ENCODE results near the gene DDC. TPM values are rescaled to one million over a fixed set of nuclear protein-coding genes. Genes with fewer than 3 reads are reported as not detected.
A peak's percentile ranks its signal among the peaks of the same experiment; 100 is the strongest.

The DDC gene
- total RNA-seq, 2 donors from 2014 or later = 6.6 to 17.1 TPM

DNA sequence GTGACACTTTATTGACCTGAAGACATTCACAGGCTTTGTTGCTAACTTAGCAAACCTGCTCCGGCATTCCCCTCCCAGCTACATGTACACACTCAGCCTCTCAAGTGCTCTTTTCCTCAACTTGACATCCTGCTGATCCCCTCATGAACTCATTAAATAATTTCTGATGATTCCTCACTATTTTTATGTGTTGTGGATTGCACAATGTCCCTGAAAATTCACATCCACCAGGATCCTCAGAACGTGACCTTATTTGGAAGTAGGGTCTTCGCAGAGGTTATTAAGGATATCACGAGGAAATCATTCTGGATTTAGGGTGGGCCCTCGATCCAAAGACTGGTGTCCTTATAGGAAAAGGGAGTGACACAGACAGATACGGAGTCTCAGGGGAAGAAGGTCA is 142.3 kb downstream of the DDC start:
- no peak overlapping the region for H3K4me3 ChIP-seq
- TF ChIP-seq POLR2A (IDR thresholded peaks at IDR 0.05) = no peak
- TF ChIP-seq, protein P1, sequence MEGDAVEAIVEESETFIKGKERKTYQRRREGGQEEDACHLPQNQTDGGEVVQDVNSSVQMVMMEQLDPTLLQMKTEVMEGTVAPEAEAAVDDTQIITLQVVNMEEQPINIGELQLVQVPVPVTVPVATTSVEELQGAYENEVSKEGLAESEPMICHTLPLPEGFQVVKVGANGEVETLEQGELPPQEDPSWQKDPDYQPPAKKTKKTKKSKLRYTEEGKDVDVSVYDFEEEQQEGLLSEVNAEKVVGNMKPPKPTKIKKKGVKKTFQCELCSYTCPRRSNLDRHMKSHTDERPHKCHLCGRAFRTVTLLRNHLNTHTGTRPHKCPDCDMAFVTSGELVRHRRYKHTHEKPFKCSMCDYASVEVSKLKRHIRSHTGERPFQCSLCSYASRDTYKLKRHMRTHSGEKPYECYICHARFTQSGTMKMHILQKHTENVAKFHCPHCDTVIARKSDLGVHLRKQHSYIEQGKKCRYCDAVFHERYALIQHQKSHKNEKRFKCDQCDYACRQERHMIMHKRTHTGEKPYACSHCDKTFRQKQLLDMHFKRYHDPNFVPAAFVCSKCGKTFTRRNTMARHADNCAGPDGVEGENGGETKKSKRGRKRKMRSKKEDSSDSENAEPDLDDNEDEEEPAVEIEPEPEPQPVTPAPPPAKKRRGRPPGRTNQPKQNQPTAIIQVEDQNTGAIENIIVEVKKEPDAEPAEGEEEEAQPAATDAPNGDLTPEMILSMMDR (IDR thresholded peaks at IDR 0.05) = no peak
- 63 to 79% methylated on average over 6 of the region's 6 CpGs for WGBS, 2 donors
- ATAC-seq = no peak
- H3K9me3 ChIP-seq = no peaks in the 10 kb centered on the region
- H3K36me3 ChIP-seq (replicated peaks in 1 of 2; ENCODE audit: insufficient read depth in 1 of 2, low read depth in 2 of 2) = no peaks in the 10 kb centered on the region
- intact Hi-C loops (cut with DNase I) = no loop called here
- H3K27ac ChIP-seq = no peak overlapping the region
- H3K27me3 ChIP-seq = no peaks in the 10 kb centered on the region
- H3K4me1 ChIP-seq = no peaks in the 10 kb centered on the region
- DNase-seq = no peak

DNA sequence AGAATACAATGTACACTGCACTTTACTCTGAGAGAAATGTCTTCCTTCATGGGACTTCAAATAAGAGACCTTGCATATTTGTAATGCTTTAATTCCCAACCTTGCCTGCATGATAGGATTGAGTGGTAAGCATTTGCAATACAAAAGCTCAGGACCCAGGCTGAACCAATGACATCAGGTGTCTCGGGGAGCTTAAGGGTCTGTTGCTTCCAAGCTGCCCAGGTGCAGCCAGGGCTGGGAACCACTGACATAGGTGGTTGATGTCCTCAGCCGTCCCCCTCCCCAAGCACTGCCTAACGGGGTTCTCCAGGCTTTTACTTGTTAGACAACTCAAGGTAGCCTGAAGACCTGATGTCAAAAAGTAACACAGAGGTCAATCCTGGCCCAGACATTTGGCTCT is 144.2 kb downstream of the DDC start:
- no peaks in the 10 kb centered on the region for H3K9me3 ChIP-seq
- H3K4me1 ChIP-seq = no peaks in the 10 kb centered on the region
- TF ChIP-seq POLR2A (IDR thresholded peaks at IDR 0.05) = no peak
- TF ChIP-seq, protein P1 (IDR thresholded peaks at IDR 0.05) = no peak
- DNase-seq (no peak), ATAC-seq (no peak)
- H3K27me3 ChIP-seq = no peaks in the 10 kb centered on the region
- WGBS, 2 donors = 36 to 78% methylated on average over 1 to 3 of the region's 3 CpGs
- no peak overlapping the region for H3K27ac ChIP-seq
- intact Hi-C loops (cut with DNase I) = no loop called here
- no peaks in the 10 kb centered on the region for H3K36me3 ChIP-seq (replicated peaks in 1 of 2; ENCODE audit: insufficient read depth in 1 of 2, low read depth in 2 of 2)
- no peak overlapping the region for H3K4me3 ChIP-seq

DNA sequence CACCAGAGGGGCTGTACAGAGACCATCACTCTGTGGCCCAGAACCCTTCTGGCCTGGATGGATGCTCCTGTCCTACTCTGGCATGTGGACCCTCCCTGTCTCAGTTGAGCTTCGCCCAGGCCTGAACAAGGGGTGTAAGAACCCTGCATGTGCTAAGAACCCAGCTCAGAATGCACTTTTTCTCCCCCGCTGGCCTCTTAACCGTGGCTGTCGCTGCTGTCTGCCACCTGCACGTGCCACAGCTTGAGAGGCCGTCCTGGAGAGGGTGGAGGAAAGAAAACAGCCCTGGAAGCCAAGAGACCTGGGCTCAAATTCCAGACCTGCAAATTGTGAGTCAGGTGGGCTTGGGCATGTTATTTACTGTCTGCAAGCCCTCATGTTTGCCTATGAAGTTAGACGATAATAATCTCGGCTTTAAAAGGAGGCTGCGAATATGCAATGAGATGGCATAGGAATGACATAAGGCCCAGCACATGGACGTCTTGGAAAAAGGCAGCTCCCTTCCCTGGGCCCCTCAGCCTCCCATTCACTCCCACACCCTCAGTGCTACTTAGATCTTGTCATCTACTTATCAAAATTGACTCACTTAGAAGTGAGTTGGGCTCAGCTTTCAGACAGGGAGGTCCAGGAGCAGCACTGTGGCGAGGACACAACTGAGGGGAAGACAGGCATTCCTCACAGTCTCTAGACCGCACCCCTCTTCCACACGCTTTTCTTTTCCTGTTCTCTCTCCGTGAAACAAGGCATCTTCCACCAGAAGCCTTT is 146.5 kb downstream of the DDC start:
- H3K27ac ChIP-seq = no peak overlapping the region
- H3K9me3 ChIP-seq = no peaks in the 10 kb centered on the region
- no peak overlapping the region for H3K4me3 ChIP-seq
- ATAC-seq (no peak), DNase-seq (no peak)
- H3K27me3 ChIP-seq = no peaks in the 10 kb centered on the region
- intact Hi-C loops (cut with DNase I) = loop anchor here (10.0 kb wide), 1 partner anchor 324 kb away; the partner anchor contains the start of gene ZPBP
- H3K4me1 ChIP-seq = no peaks in the 10 kb centered on the region
- no peaks in the 10 kb centered on the region for H3K36me3 ChIP-seq (replicated peaks in 1 of 2; ENCODE audit: insufficient read depth in 1 of 2, low read depth in 2 of 2)
- TF ChIP-seq, protein P1 (IDR thresholded peaks at IDR 0.05) = no peak
- no peak for TF ChIP-seq POLR2A (IDR thresholded peaks at IDR 0.05)
- WGBS, 2 donors = 60 to 62% methylated on average over 14 of the region's 14 CpGs

DNA sequence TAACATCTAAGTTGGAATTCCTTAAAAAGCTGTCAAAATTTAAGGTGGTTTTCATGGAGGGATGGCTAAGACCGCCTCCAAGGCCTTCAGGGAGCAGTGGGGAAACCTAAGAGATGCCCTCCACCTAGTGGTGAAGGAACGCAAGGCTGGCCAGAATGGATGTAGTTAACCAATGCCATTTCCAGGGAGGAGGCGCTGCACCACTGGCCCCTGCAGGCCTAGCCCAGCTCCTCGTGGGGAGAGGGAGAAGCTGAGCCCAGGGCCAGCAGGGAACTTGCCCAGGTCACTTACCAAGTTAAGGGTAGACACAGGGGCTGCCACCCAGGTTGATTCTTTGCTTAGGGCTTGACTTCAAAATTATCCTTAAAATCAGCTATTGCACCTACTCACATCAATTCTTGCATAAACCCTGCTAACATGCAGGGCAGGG is 147.1 kb downstream of the DDC start:
- intact Hi-C loops (cut with DNase I) = loop anchor here (10.0 kb wide), 1 partner anchor 323 kb away; the partner anchor contains the start of gene ZPBP
- Histone ChIP-seq H3K9me3 (no peaks in the 10 kb centered on the region), H3K4me1 (no peaks in the 10 kb centered on the region), H3K27ac (no peak overlapping the region), H3K36me3 (replicated peaks in 1 of 2; ENCODE audit: insufficient read depth in 1 of 2, low read depth in 2 of 2) (no peaks in the 10 kb centered on the region), H3K4me3 (no peak overlapping the region), H3K27me3 (no peaks in the 10 kb centered on the region)
- peak; percentile 63 to 82 (median 73) for DNase-seq
- TF ChIP-seq POLR2A (IDR thresholded peaks at IDR 0.05) = no peak
- TF ChIP-seq, protein P1 (IDR thresholded peaks at IDR 0.05) = peak; percentile 44 to 82 (median 74)
- 1 to 3% methylated on average over 2 to 4 of the region's 4 CpGs for WGBS, 2 donors
- peak; percentile 75 for ATAC-seq
